Lower lobe of right lung (tissue), 2 donors: ENCODE data around the gene TTLL8. TPM values are rescaled to one million over a fixed set of nuclear protein-coding genes. Genes with fewer than 3 reads are reported as not detected.

Experiments used
- ATAC-seq, 2 donors: fragments of 200-7000 bp; cut with Tn5 transposase; one replicate each; pipeline ENCODE4 v1.9.1; 2020 to 2022; ENCODE audit warnings: mild to moderate bottlenecking in 2 of 2, moderate library complexity in 2 of 2
- DNase-seq: peaks from one replicate; pipeline ENCODE4 v3.0.0-alpha.2; 2020
- H3K27ac ChIP-seq: fragments of 200-600 bp; one replicate; pipeline ENCODE4 v1.8.0; 2022
- H3K27me3 ChIP-seq: fragments of 200-600 bp; one replicate; pipeline ENCODE4 v1.8.0; 2022; ENCODE audit warnings: low read depth
- H3K36me3 ChIP-seq: fragments of 200-600 bp; one replicate; pipeline ENCODE4 v1.8.0; 2022; ENCODE audit warnings: mild to moderate bottlenecking
- H3K4me1 ChIP-seq: fragments of 200-600 bp; one replicate; pipeline ENCODE4 v1.8.0; 2022
- H3K4me3 ChIP-seq: fragments of 200-600 bp; one replicate; pipeline ENCODE4 v1.8.0; 2022; ENCODE audit warnings: mild to moderate bottlenecking
- H3K9me3 ChIP-seq: fragments of 200-600 bp; one replicate; pipeline ENCODE4 v1.8.0; 2022
- intact Hi-C: fragments of 100-400 bp; cut with DNase I; formaldehyde crosslinking; loops from one replicate; pipeline ENCODE4 v1.11.0; 2022
- total RNA-seq: library from RNA; stranded (reverse); fragmentation: NEBNext Ultra II Directional; extraction: Animal tissue kit (Norgen Biotek cat#: 25700); gene quantifications from one replicate; pipeline ENCODE4 v1.2.1, GENCODE V29; 2021
- TF ChIP-seq, protein P1 (sequence below): fragments of 200-600 bp; IDR thresholded peaks from one replicate; pipeline ENCODE4 v1.8.0; 2022; ENCODE audit warnings: antibody characterized with exemption, mild to moderate bottlenecking
- donor health status: DM: no; HTN: yes; CAD: no; lungs with severe emphysema.

Gene TTLL8
- total RNA-seq, 1 donor from 2014 or later, result not detected

DNA sequence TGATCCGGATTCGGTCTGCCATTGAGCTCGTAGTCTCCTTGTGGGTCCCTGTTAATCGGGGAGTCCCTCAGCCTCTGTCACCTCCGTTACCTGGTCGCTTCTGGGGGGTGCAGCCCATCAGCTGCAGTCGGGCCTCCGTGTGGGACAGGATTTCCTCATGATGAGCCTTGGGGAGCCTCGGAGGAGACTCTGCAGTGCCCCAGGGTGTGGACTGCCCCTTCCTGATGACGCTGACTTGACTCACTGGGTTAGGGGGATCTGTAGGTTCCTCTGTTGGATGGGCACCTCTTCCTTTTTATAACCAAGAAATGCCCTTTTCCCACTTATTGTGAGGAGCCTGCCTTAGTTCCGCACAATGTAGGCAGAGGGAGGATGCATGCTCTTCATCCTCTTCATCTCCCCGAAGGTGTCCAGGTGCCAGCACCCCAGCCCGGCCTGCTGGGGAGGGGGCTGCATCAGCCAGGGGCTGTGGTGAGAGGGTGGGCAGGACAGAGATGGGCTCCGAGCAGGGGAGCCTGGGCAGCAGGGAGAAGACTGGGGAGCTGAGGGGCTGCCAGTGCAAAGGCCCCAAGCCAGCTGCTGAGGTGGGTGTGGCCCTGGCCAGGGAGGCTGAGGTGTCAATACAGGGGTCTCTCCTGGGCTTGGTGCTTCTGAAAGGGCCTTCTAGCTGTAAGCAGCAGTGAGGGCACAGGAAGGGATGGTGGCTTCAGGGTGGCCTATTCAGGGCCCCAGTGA is 13.5 kb upstream of the TTLL8 start:
- H3K27me3 ChIP-seq, result no peaks in the 10 kb centered on the region
- DNase-seq, result no peak
- intact Hi-C loops, result no loop called here
- H3K27ac ChIP-seq, result no peak overlapping the region
- H3K4me1 ChIP-seq, result no peaks in the 10 kb centered on the region
- TF ChIP-seq, protein P1, sequence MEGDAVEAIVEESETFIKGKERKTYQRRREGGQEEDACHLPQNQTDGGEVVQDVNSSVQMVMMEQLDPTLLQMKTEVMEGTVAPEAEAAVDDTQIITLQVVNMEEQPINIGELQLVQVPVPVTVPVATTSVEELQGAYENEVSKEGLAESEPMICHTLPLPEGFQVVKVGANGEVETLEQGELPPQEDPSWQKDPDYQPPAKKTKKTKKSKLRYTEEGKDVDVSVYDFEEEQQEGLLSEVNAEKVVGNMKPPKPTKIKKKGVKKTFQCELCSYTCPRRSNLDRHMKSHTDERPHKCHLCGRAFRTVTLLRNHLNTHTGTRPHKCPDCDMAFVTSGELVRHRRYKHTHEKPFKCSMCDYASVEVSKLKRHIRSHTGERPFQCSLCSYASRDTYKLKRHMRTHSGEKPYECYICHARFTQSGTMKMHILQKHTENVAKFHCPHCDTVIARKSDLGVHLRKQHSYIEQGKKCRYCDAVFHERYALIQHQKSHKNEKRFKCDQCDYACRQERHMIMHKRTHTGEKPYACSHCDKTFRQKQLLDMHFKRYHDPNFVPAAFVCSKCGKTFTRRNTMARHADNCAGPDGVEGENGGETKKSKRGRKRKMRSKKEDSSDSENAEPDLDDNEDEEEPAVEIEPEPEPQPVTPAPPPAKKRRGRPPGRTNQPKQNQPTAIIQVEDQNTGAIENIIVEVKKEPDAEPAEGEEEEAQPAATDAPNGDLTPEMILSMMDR, result no peak
- H3K36me3 ChIP-seq, result no peaks in the 10 kb centered on the region
- peak in 1 of 2 donors; percentile 23 for ATAC-seq
- no peak overlapping the region for H3K4me3 ChIP-seq
- H3K9me3 ChIP-seq, result no peaks in the 10 kb centered on the region

DNA sequence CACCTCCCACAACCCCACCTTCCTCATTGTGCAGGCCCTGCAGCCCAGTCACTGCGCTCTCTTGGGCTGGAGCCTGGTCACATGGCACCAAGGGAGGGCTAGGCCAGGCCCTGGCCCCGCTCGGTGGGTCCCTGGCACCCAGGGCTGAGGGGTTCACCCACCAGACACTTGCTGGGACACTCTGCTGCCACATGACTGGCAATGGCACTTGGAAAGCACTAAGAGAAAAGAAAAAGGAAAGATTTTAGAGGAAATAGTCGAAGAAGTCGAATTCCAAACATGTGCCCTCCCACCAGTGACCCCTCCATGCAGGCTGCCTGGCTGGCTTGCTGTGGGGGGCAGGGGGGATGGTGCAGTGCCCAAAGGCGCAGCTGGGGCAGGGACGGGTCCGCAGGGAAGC is 12.3 kb upstream of the TTLL8 start:
- H3K4me3 ChIP-seq, result no peak overlapping the region
- TF ChIP-seq, protein P1, result no peak
- ATAC-seq, result no peak
- H3K9me3 ChIP-seq, result no peaks in the 10 kb centered on the region
- H3K4me1 ChIP-seq, result no peaks in the 10 kb centered on the region
- intact Hi-C loops, result no loop called here
- no peak overlapping the region for H3K27ac ChIP-seq
- H3K27me3 ChIP-seq, result no peaks in the 10 kb centered on the region
- DNase-seq, result no peak
- no peaks in the 10 kb centered on the region for H3K36me3 ChIP-seq

DNA sequence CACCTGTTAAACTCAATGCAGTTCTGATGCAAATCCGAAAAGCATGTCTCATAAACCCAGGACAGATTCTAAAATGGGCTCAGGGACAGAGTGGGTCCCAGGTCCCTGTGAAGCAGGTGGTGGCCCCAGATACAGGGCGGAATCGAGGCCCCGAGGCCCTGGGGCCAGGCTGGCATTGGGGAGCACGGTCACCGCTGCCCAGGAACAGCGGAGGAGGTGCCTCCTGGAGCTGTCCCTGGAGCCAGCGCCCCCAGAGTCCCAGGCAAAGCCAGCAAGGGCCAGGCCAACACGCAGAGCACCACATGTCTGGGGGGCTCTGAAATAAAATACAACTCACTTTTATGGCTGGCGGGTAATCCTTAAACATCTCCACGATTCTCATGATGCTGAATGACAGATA is 10.0 kb upstream of the TTLL8 start:
- no peaks in the 10 kb centered on the region for H3K36me3 ChIP-seq
- TF ChIP-seq, protein P1, result no peak
- no peaks in the 10 kb centered on the region for H3K4me1 ChIP-seq
- ATAC-seq (no peak), DNase-seq (no peak)
- H3K27ac ChIP-seq, result no peak overlapping the region
- H3K27me3 ChIP-seq, result no peaks in the 10 kb centered on the region
- H3K9me3 ChIP-seq, result no peaks in the 10 kb centered on the region
- intact Hi-C loops, result no loop called here
- H3K4me3 ChIP-seq, result no peak overlapping the region

DNA sequence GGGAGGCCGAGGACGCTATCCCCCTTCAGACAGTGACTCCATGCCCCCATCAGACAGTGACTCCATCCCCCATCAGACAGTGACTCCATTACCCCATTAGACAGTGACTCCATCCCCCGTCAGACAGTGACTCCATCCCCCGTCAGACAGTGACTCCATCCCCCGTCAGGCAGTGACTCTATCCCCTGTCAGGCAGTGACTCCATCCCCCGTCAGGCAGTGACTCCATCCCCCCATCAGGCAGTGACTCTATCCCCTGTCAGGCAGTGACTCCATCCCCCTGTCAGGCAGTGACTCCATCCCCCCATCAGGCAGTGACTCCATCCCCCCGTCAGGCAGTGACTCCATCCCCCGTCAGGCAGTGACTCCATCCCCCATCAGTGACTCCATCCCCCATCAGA is 9.1 kb upstream of the TTLL8 start:
- no peak overlapping the region for H3K4me3 ChIP-seq
- TF ChIP-seq, protein P1, result no peak
- DNase-seq (no peak), ATAC-seq (no peak)
- no peaks in the 10 kb centered on the region for H3K36me3 ChIP-seq
- H3K27ac ChIP-seq, result no peak overlapping the region
- intact Hi-C loops, result no loop called here
- H3K4me1 ChIP-seq, result no peaks in the 10 kb centered on the region
- H3K27me3 ChIP-seq, result no peaks in the 10 kb centered on the region
- no peaks in the 10 kb centered on the region for H3K9me3 ChIP-seq

DNA sequence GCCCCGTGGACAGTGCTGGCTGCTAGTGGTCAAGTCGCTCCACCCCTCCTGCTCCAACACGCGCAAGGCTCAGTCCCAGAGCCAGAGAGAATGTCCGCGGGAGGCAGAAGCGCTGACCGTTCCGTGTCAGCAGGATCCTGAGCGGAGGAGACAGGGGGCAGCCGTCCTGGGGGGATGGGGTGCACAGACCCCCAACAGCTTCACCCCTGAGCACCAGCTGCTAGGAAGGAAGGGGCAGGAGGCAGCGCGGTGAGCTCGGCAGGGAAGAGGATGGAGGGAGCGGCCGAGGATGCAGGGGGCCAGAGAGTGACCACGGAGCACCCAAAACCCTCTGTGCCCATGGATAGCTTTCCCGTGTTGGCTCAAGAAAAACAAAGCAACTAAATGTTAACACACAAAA is 6.4 kb upstream of the TTLL8 start:
- no peak overlapping the region for H3K4me3 ChIP-seq
- peaks cover 13% of the 10 kb centered on the region for H3K27me3 ChIP-seq
- no peak for ATAC-seq
- H3K36me3 ChIP-seq, result no peaks in the 10 kb centered on the region
- no peaks in the 10 kb centered on the region for H3K4me1 ChIP-seq
- no peak for DNase-seq
- H3K9me3 ChIP-seq, result no peaks in the 10 kb centered on the region
- intact Hi-C loops, result no loop called here
- TF ChIP-seq, protein P1, result no peak
- H3K27ac ChIP-seq, result no peak overlapping the region
